Renal pelvis (tissue), 4 donors: Measurements from ENCODE around the gene PPCDC. TPM values are rescaled to one million over a fixed set of nuclear protein-coding genes. Genes with fewer than 3 reads are reported as not detected.
"Not testable (repeated sequence)": the region's sequence is repeated elsewhere in the genome, so short reads cannot be mapped to it uniquely, and the experiment has no call there.

Experiments
- DNase-seq: peaks from one replicate; pipeline ENCODE4 v3.0.0-alpha.2; 2013
- polyA plus RNA-seq, 3 donors: library from polyadenylated mRNA; unstranded; fragments of 120-200 nt; gene quantifications; one replicate each; pipeline ENCODE4 v1.2.1, GENCODE V29; 2013; ENCODE audit not compliant: insufficient read length in 3 of 3

PPCDC gene
- polyA plus RNA-seq, 3 donors: 12.1 to 16.9 (median 14.8) TPM

DNA sequence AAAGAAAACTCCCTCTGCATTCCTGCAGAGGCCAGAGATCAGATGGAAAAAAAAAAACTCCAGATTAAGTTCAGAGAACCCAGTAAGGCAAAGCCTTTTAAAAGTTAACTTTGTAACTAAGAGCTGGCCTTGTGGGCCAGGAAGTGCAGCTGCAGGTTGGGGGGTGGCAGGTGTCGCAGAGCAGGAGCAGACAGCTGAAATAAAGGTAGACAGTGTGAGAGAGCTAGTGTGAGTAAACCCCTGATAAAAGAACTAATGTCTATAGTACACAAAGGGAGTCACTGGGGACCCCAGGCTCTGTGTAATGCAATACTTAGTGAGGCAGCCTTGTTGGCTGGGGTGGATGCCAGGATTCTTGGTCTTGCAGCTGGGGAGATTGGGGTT lies 42.1 kb downstream of the PPCDC start:
- no peak for DNase-seq

DNA sequence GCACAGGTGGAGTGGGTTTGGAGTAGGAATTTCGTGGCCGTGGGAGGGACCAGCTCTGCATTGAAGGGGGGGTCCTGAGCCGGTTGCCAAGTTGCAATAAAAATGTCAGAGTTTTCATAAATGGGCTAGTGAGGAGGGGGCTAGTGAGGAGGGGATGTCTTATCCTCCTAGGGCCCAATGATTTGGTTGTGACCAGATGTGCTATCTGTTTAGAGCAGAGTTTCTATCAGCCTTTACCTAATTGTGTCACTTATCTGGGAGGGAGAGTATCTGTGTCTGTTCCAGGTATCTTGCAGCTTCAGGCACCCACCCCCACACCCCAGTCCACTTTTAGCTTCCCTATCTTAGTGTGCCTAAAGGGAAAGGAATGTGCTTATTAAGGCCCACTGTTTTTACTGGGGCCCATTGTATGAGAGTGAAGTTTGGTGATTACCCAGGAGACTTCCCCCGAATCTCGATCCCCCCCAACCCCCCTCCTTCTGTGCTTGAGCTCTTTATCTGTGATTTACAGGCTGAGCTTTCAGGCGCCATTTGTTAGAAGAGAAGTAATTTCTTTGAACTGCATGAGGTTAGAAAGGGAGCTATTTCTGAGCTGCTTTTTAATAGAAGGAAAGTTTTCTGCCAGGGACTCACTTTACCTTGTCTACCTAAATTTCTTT lies 42.6 kb downstream of the PPCDC start:
- DNase-seq: no peak

GRCh38 chr15:75067123-75067830 lies 43.9 kb downstream of the PPCDC start:
- no peak for DNase-seq

GRCh38 chr15:75068748-75069147 lies 45.4 kb downstream of the PPCDC start:
- DNase-seq: no peak

- DNase-seq: no peak
These were observed 46.0 kb downstream of the PPCDC start for GRCh38 chr15:75069301-75069925.

DNA sequence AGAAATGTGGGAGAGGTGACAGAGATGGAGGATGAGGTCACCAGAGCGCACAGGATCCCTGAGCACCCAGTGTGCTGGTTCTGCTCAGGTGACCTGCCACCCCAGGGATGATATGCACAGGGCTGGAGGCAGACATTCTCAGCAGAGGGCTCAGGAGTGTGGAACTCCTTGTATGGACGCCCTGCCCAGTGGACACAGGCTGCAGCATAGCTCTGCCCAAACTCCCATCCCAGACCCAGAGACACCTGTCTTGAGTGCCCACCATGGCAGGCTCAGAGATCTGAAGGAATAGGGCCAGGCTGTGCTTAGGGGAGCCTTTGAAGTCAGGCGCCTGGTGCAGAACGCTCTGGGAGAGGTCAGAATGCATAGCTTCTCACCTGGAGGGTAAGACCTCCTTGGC lies 47.3 kb downstream of the PPCDC start:
- no peak for DNase-seq

DNA sequence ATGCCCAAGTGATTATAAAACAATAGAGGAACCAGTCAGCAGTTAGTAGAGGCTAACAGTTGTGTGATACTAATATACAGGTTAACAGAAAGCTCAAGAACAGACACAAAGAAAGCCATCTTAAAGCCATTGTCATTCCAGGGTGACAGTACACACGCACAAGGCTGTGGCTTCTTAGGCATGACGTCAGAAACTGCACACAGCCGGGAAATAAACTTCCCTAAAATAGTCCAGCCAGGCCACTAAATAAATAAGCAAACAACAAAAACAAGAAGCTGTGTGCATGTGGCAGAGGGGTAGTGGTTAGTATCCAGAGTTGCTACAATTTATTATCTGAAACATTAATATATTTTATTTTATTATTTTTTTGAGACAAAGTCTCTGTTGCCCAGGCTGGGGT lies 49.8 kb downstream of the PPCDC start:
- no peak for DNase-seq

- no peak for DNase-seq
These were observed 52.9 kb downstream of the PPCDC start for GRCh38 chr15:75076277-75076676.

DNA sequence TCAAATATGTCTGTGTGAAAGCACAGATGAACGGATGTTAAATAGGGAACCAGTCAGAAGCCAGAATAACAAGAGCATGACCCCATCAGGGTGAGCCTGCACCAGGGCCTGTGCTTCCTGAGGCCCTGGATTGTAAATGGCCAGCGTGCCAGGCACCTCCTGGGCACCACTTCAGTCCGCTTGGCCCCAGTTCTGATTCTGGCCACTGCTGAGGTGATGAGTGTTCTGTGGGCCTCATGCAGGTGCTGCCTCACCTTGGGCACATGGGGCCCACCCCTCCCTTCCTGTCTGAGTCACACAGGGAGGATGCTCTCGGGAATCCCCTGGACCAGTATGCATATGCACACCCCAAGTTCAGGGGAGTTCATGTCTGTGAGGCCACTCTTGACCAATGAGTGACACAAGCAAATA lies 54.2 kb downstream of the PPCDC start:
- not testable (repeated sequence) for DNase-seq

DNA sequence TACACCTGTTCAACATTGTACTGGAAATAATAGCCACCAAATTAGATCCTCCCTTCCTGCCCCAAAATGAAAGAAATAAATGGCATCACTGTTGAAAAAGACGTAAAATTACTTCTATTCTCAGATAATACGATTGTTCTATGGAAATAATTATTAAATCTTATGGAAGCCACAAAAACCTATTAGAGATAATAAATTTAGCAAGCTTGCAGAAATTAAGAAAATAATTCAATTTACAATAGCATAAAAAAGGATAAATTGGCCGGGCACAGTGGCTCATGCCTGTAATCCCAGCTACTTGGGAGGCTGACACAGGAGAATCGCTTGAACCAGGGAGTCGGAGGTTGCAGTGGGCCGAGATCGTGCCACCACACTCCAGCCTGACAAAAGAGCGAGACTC lies 57.8 kb downstream of the PPCDC start:
- no peak for DNase-seq

GRCh38 chr15:75082689-75083088 lies 59.3 kb downstream of the PPCDC start:
- DNase-seq: no peak

- DNase-seq: not testable (repeated sequence)
These were observed 62.3 kb downstream of the PPCDC start for GRCh38 chr15:75085708-75086107.

DNA sequence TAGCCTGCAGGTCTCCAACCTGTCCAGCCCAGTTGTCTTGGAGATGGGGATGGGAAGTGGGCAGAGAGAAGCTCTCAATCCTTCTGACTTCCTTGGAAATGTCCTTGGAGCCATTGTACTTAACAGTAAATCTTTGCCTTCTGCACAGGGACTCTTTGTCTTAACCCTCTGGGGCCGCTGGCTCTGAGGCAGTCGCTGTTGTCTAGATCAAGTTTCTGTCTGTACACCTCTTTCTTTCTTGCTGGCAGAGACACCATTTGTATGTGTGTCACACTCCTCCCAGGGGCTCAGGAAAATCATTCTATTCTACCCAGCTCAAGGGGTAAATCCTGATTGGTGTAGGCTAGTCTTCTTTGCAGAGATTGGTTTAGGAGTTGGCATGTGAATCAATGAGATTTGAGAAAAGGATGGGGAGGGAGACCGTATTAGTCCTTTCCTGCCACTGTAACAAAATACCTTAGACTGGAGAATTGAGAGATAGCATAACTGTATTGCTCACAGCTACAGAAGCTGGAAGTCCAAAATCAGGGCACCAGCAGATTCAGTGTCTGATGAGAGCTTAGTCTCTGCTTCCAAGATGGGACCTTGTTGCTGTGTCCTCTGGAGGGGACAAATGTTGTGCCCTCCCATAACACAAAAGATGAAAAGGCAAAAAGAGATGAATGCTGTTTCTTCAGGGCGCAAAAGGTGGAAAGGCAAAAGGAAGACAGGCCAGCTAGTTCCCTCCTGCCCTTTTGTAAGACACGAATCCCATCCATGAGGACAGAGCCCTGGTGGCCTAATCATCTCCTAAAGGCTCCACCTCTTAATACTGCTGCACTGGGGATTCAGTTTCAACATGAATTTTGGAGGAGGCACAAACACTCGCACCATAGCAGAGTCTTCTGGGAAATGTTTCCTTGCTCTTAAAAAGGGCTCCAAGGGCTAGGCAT lies 66.3 kb downstream of the PPCDC start:
- no peak for DNase-seq

DNA sequence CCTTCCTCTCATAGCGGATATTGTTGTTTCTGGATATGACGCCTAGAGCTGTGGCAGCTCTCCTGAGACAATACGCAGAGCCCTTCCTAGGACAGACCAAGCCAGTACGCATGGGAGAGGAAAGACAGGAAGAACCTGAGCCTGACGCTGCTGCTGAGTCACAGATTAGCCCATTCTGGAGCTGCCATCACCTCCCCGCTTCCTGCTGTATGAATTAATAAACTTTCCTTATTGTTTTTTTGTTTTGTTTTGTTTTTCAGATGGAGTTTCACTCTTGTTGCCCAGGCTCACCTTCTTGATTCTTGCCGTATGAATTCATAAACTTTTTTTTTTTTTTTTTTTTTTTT lies 67.0 kb downstream of the PPCDC start:
- DNase-seq: no peak

GRCh38 chr15:75091814-75092213 lies 68.4 kb downstream of the PPCDC start:
- no peak for DNase-seq

DNA sequence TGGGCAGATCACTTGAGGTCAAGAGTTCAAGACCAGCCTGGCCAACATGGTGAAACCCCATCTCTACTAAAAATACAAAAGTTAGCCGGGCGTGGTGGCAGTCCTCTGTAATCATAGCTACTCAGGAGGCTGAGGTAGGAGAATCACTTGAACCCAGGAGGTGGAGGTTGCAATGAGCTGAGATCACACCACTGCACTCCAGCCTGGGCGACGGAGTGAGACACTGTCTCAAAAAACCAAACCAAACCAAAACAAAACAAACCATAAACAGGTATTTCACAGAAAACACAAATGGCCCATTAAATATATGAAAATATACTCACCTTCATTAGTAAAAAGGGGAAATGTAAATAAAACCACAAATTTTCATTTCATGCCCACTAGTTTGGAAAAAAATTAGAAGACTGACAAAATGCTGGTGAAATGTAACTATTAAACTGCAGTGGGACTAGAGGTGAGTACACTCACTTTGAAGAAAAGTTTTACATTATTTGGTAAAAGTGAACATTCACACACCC lies 71.6 kb downstream of the PPCDC start:
- DNase-seq: not testable (repeated sequence)

DNA sequence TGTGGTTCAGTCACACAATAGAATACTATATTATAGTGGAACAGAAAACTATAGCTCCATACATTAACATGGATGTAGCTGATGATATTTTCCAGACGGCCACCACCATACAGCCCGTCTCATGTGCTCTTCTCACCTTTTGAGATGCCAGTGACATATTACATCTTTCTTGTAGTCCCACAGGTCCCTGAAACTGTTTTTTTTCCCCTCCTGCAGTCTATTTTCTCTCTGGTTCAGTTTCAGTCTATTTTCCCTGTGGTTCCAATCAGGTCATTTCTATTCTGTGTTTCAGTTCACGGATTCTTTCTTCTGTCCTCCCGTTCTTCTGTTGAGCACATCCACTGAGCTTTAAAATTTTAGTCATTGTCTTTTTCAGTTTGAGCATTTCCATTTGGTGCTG lies 72.2 kb downstream of the PPCDC start:
- no peak for DNase-seq

GRCh38 chr15:75097939-75098338 lies 74.5 kb downstream of the PPCDC start:
- DNase-seq: no peak

- no peak for DNase-seq
These were observed 75.0 kb downstream of the PPCDC start for GRCh38 chr15:75098404-75098803.
